OCI-LY3 (cell line): ENCODE measurements around the gene LGR4.

Experiments used
- CTCF ChIP-seq: fragments of 200-600, 300-600 bp; sonication (generic); IDR thresholded peaks from 2 replicates; pipeline ENCODE4 v1.5.1; 2014; ENCODE audit warnings: antibody characterized with exemption, low read length, low read depth
- EZH2phosphoT487 ChIP-seq: fragments of 200-600 bp; shearing (Covaris generic); IDR thresholded peaks from 2 replicates; pipeline ENCODE4 v1.6.1; 2018; ENCODE audit warnings: antibody characterized with exemption, mixed run types, low read depth

- TF ChIP-seq CTCF (no peak), EZH2phosphoT487 (no peak)
Measured at GRCh38 chr11:27353593-27354358, 118.8 kb downstream of the LGR4 start.
